ENCODE results near the gene OGDH.

OGDH gene

DNA sequence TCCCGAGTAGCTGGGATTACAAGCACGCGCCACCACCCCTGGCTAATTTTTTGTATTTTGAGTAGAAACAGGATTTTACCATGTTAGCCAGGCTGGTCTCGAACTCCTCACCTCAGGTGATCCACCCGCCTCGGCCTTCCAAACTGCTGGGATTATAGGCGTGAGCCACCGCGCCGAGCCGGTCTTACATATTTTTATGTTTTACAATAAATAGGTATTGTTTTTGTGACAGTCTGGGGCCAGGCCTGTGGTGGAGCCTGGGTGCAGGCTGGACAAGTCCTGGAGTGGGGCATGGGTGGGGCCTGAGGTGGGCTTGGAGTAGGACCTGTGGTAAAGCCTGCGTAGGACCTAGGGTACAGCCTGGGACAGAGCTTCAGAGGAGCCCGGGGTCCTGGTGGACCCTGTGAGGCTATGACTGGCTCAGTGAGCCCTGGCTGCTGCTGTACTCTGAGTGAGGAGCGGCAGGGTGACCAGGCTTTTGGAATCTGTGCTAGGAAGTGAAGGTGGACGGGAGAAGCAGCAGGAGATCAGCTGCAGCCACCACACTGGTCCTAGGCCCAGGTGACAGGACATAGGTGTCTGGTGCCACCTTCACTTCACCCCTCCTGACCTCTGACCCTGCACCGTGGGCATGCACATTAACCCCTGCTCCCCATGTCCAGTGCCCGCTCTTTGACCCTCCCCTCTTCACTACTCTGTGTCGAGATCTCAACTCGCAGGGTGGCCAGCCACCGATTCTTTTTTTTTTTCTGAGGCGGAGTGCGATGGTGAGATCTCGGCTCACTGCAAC is 132.6 kb downstream of the OGDH start:
- Histone ChIP-seq H3K4me1 (ENCODE audit: insufficient read depth, low read length) (peaks cover 3% of the 10 kb centered on the region; the same call in 1 of the 2 replicates), H3K9ac (ENCODE audit: low read depth, low read length) (no peak overlapping the region), H3K36me3 (ENCODE audit: insufficient read depth, low read length) (no peaks in the 10 kb centered on the region), H3K9me3 (ENCODE audit: control insufficient read depth, insufficient read depth, low read length) (no peaks in the 10 kb centered on the region)

DNA sequence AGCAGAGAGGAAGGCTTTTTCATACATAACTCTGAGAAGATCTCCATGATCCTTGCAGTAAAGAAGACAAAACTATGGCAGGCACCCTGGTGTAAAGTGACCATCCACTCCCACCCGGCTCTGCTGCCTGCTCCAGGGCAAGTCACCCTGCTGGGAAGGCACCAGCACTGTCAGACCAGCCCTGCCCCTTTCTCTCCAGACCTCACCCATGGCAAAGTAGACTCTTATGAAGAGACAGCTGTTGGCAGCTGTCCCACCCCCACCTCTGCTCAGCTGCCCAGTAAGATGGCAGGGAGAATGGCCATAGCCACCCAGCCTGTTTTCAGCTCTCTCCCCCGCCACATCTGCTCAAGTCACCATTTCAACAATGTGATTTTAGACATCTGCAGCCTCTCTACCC is 133.6 kb downstream of the OGDH start:
- H3K9me3 ChIP-seq (ENCODE audit: control insufficient read depth, insufficient read depth, low read length), result no peaks in the 10 kb centered on the region
- H3K4me1 ChIP-seq (ENCODE audit: insufficient read depth, low read length), result peaks cover 3% of the 10 kb centered on the region; the same call in 1 of the 2 replicates
- no peaks in the 10 kb centered on the region for H3K36me3 ChIP-seq (ENCODE audit: insufficient read depth, low read length)
- H3K9ac ChIP-seq (ENCODE audit: low read depth, low read length), result no peak overlapping the region

DNA sequence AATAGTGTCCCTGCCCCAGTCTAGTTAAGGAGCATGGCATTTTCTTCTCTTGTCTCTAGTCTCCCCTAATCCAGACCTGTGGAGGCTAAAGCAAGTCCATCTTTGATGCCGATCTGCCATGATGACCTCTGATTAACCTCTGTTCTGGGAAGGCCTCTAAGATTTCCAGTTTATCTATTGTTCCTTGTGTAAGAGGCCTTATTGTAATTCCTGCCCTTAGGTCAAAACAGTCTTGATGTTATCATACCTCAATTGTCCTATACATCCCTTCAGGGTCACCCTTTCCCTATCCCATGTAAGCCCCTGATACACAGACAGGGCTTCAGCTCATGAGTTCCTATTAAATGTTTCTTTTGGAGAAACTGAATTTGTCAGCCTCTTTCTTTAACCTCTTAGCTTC is 137.3 kb downstream of the OGDH start:
- H3K9ac ChIP-seq (ENCODE audit: low read depth, low read length), result no peak overlapping the region
- no peaks in the 10 kb centered on the region for H3K36me3 ChIP-seq (ENCODE audit: insufficient read depth, low read length)
- H3K9me3 ChIP-seq (ENCODE audit: control insufficient read depth, insufficient read depth, low read length), result no peaks in the 10 kb centered on the region
- peaks cover 7% of the 10 kb centered on the region for H3K4me1 ChIP-seq (ENCODE audit: insufficient read depth, low read length)

DNA sequence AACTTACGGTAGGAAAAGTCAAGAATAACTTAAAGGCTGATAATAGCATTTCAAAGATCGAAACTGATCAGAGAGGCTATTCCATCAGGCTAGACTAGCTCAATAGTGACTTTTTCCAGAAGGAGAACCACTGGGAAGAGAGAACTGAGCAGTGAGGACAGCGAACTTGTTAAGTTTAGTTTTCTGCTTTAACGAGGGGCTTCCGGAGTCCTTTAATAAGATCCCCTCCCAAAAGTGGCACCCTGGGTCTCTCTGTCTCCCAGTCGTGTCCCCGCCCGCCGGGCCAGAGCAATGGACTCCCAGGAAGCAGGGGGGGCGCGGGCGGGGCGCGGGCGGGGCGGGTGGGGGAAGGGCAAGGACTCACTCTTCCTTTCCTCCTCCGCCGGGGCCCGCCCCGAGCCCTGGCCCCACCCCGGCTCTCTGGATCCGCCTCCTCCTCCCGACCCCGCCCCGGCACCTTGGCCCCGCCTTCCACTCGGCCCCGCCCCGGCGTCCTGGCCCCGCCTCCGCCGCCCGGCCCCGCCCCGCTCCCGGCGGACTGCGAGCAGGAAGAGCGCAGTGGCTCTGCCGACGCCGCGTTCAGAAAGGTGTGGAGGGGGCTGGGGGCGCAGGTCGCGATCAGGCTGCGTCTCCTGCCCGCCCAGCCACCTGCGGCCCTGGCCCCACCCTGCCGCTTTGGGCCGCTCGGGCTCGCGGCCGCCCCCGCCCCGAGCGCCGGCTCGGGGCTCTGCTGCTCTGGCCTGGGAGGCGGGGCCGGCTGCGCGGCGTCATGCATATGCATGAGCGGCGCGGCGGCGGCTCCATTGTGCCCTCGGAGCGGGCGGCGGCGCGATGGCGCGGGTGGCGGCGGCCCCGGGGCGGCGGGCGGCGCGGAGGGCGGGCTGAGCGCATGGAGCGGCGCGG is 141.9 kb downstream of the OGDH start, which contains the start of gene ZMIZ2:
TSS of gene ZMIZ2 (plus strand) at position 803 of the 903 bp plus-strand sequence. CDS start 7,403 bp downstream, outside the sequence.
- H3K36me3 ChIP-seq (ENCODE audit: insufficient read depth, low read length), result no peaks in the 10 kb centered on the region
- peak within 1 kb of the TSS; percentile 89 for H3K9ac ChIP-seq (ENCODE audit: low read depth, low read length)
- peaks cover 15% of the 10 kb centered on the region for H3K4me1 ChIP-seq (ENCODE audit: insufficient read depth, low read length)
- H3K9me3 ChIP-seq (ENCODE audit: control insufficient read depth, insufficient read depth, low read length), result no peaks in the 10 kb centered on the region

DNA sequence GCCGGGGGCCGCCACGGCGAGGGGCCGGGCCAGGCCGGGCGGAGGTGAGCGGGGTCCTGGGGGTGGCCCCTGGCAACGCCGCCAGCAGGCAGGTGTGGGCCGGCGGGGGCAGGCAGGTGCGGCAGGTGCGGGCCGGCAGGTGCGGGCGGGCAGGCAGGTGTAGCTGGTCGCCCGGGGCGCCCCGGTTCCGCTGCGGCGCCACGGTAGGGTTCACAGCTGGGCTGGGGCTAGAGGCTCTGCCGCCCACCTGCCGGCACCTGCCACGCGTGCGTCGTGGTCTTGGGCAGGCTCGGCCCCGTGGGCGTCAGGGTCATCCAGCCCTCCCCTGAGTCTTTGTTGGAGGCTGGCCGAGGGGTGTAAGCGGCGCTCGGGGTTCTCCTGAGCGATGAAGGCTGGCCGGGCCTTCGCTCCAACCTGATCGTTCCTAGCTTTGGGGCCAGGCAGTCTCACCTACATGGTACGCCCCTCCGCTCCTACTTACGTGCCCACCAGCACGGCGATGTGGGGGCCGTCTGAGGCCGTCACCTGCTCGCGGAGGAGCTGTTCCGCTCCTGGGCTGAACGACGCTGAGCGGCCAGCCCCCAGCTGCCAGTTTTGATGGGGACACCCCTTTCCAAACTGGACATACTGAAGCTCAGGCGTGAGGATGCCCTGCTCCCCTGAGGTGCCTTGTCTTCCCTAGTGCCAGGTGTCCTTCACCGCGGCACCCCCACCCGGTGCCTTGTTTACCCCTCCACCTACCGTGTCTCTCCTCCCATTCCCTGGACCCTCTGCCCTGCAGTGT is 142.7 kb downstream of the OGDH start:
- Histone ChIP-seq H3K4me1 (ENCODE audit: insufficient read depth, low read length) (peaks cover 16% of the 10 kb centered on the region), H3K9me3 (ENCODE audit: control insufficient read depth, insufficient read depth, low read length) (no peaks in the 10 kb centered on the region), H3K36me3 (ENCODE audit: insufficient read depth, low read length) (no peaks in the 10 kb centered on the region), H3K9ac (ENCODE audit: low read depth, low read length) (peak overlapping the region; percentile 79)

DNA sequence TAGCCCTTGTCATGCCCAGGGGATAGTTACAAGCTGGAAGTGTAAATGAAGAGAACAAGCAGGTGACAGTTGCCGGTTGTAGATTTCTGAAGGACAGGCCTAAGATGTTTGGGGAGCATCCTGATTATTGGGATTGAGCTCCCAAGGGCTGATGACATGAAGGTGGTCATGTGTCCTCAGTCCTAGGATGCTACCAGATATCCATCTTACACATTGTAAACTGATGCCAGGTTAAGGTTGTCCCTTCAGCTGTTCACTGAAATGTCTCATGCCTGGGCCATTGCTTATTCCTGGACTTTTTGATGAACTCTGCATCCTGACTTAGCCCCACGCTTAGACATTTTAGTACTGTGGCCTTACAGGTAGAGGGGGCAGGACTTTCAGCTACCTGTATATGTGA is 143.6 kb downstream of the OGDH start:
- peak overlapping the region; percentile 79; the same call in 1 of the 2 replicates for H3K9ac ChIP-seq (ENCODE audit: low read depth, low read length)
- peaks cover 19% of the 10 kb centered on the region for H3K4me1 ChIP-seq (ENCODE audit: insufficient read depth, low read length)
- H3K36me3 ChIP-seq (ENCODE audit: insufficient read depth, low read length), result no peaks in the 10 kb centered on the region
- no peaks in the 10 kb centered on the region for H3K9me3 ChIP-seq (ENCODE audit: control insufficient read depth, insufficient read depth, low read length)

DNA sequence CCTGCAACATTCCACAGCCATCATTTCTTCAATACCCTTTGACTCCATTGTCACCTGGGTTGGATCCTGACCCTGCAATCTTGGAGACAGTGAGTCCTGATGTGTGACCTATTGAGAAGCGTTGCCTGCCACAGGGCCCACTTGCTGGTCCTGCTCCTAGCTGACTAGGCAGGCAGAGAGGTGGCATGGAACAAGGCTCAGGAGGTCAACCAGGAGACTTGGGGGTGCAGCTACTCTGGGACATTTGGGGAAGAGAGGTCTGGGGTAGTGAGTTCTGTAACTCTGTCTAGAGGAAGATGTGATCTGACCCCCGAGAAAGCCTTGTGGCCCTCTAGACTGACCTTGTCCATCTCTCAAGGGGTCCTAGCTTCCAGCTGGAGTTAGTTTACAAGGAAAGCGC is 144.0 kb downstream of the OGDH start:
- no peak overlapping the region for H3K9ac ChIP-seq (ENCODE audit: low read depth, low read length)
- no peaks in the 10 kb centered on the region for H3K9me3 ChIP-seq (ENCODE audit: control insufficient read depth, insufficient read depth, low read length)
- no peaks in the 10 kb centered on the region for H3K36me3 ChIP-seq (ENCODE audit: insufficient read depth, low read length)
- peaks cover 19% of the 10 kb centered on the region for H3K4me1 ChIP-seq (ENCODE audit: insufficient read depth, low read length)

DNA sequence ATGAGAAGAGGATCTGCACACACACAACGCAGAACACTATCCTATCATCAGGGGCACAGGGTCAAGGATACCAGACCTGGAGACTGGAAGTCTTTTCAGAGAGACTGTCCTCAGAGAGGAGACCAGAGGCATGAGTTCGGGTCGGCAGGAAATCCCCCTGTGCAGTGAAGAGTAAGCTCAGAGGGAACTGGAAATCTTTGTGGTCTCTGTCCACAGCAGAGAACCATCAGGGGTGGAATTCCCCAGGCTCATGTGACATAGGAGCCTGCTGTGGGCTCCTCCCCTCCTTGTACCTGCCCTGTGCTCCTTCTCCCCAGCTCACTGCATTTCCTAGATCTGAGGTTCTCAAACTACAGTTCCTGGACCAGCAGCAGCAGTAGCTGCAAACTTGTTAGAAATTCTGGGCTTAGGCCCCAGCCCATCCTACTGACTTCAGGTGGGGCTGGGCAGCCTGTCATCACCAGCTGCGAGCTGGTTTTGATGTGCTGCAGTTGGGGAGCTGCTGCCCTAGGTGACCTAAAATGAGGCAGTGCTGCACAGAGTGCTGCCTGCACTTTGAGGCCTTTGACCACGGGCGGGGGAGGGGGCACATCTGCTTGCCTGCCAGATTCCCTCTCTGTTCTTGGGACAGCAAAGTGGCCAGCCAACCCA is 144.6 kb downstream of the OGDH start:
- no peak overlapping the region for H3K9ac ChIP-seq (ENCODE audit: low read depth, low read length)
- peaks cover 19% of the 10 kb centered on the region for H3K4me1 ChIP-seq (ENCODE audit: insufficient read depth, low read length)
- H3K36me3 ChIP-seq (ENCODE audit: insufficient read depth, low read length), result 0 out of 2 replicates have a peak, but pooled peaks cover 3% of the 10 kb centered on the region
- H3K9me3 ChIP-seq (ENCODE audit: control insufficient read depth, insufficient read depth, low read length), result no peaks in the 10 kb centered on the region

DNA sequence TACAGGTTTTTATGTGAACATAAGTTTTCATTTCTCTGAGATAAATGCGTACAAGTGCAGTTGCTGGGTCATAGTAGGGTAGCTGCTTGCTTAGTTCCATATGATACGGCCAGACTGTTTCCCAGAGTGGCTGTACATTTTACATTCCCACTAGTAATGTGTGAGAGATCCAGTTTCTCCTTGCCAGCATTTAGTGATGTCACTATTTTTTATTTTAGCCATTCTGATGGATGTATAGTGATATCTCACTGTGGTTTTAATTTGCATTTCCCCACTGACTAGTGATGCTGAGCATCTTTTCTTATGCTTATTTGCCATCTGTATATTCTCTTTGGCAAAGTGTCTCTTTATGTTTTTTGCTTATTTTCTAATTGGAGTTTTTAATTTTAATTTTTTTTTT is 146.4 kb downstream of the OGDH start:
- H3K4me1 ChIP-seq (ENCODE audit: insufficient read depth, low read length), result peaks cover 16% of the 10 kb centered on the region

DNA sequence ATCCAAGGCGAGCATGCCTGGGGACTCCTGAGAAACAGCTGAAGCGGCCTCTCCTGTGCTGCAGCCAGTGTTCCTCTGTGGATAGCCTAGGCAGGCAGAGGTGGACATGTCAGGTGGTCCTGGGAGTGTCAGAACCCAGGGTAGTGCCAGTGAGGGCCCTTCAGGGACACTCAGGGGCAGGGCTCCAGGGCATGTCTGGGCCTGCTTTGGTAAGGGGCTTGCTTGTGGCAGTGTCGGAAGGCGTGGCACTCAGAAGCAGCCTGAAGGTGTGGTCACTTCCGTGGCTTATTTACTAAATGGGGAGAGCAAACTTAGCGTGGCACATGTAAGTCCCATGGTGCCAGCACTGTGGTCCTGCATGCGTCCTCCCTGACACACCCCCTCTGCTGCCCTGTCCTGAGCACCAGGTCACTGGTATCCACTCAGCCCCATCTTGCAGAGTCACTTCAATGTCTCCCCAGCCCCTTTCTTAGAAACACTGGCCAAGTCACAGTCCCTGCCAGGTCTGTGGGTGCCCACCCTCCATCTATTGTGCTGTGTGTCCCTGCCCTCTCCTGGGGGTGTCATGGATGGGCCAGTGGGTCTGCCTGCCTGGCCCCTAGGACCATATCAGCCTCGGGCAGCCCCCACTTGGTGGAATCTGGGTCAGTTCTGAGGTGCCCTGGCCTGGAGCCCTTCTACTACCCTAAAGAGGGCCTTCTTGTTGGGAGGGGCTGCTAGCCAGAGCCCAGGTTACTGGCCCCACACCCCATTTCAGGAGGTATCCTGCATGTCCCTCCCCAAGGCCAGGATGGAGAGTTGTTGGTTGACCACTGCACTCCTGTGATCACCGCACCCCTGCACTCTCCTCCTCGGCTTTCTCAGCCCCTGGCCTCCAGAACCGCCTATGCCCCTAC is 148.6 kb downstream of the OGDH start:
- Histone ChIP-seq H3K36me3 (ENCODE audit: insufficient read depth, low read length) (peaks cover 10% of the 10 kb centered on the region; the same call in 1 of the 2 replicates), H3K9ac (ENCODE audit: low read depth, low read length) (no peak overlapping the region), H3K9me3 (ENCODE audit: control insufficient read depth, insufficient read depth, low read length) (no peaks in the 10 kb centered on the region), H3K4me1 (ENCODE audit: insufficient read depth, low read length) (peaks cover 11% of the 10 kb centered on the region)

More for the DNA sequence above, 146.4 kb downstream of the OGDH start:
- Histone ChIP-seq H3K9me3 (ENCODE audit: control insufficient read depth, insufficient read depth, low read length) (no peaks in the 10 kb centered on the region), H3K9ac (ENCODE audit: low read depth, low read length) (no peak overlapping the region), H3K36me3 (ENCODE audit: insufficient read depth, low read length) (0 out of 2 replicates have a peak, but pooled peaks cover 7% of the 10 kb centered on the region)

DNA sequence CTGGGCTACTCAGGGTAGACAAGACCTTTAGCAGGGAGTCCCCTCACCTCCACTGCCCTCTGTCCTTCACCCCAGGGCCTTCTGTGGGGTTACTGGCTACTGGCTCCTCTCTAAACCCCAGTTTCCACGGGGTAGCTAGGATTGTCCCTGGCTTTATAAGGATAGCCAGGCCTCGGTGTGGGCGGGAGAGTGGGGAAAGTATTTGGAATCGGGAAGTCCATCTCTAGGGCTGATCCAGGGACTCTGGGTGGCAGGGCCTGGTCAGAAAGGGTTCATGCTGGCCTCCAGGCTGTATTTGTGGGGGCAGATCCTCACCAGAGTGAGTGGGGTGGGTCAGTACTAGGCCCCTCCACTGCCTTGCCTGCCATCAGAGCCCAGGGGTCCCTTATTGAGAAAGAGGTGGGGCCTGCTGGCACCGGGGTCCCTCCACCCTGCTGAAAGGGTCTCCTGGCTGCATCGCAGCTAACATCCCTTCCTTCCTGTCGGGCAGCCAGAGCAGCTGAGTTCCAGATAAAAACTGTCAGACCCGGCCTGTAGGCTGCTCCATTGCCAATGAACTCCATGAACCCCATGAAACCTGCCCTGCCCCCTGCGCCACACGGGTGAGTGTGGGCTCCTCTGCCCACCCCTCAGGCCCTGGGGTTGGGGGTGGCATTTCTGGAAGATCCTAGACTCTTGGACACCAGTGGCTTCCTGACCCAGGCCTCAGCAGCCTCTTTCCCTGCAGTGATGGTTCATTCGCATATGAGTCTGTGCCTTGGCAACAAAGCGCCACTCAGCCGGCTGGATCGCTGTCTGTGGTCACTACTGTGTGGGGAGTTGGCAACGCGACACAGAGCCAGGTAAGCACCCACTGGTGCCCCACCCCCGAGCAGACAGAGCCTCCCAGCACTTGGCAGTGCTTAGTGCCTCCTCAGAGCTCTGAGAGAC is 149.5 kb downstream of the OGDH start:
- no peaks in the 10 kb centered on the region for H3K9me3 ChIP-seq (ENCODE audit: control insufficient read depth, insufficient read depth, low read length)
- peaks cover 16% of the 10 kb centered on the region; the same call in 1 of the 2 replicates for H3K36me3 ChIP-seq (ENCODE audit: insufficient read depth, low read length)
- H3K4me1 ChIP-seq (ENCODE audit: insufficient read depth, low read length), result peaks cover 11% of the 10 kb centered on the region
- no peak overlapping the region for H3K9ac ChIP-seq (ENCODE audit: low read depth, low read length)

DNA sequence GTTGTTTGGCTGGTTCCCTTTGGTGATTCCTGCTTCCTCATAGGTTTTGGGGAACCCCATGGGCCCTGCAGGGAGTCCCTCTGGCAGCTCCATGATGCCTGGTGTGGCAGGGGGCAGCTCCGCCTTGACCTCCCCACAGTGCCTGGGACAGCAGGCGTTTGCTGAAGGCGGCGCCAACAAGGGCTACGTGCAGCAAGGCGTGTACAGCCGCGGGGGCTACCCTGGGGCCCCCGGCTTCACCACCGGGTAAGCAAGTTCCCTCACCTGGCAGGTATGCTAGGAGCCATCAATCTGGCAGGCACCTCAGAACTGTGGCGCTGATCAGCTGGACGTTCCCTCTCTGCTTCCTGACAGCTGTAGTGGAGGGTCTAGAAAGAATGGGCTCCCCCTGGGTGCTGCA is 150.5 kb downstream of the OGDH start:
- H3K36me3 ChIP-seq (ENCODE audit: insufficient read depth, low read length), result peaks cover 16% of the 10 kb centered on the region; the same call in 1 of the 2 replicates
- H3K4me1 ChIP-seq (ENCODE audit: insufficient read depth, low read length), result peaks cover 7% of the 10 kb centered on the region
- no peaks in the 10 kb centered on the region for H3K9me3 ChIP-seq (ENCODE audit: control insufficient read depth, insufficient read depth, low read length)
- H3K9ac ChIP-seq (ENCODE audit: low read depth, low read length), result no peak overlapping the region

All from ES-I3 (cell line).